Measurements from ENCODE around the gene DYRK3.
"Not testable (repeated sequence)": the region's sequence is repeated elsewhere in the genome, so short reads cannot be mapped to it uniquely, and the experiment has no call there.

DYRK3 gene

GRCh38 chr1:206635080-206635977 lies at the start of gene DYRK3:
DYRK3 (plus strand) TSS chr1:206635536; CDS start chr1:206635704, 168 bp downstream.
- DNase-seq: peak; percentile 97

GRCh38 chr1:206586501-206587445 lies 48.6 kb upstream of the DYRK3 start:
- DNase-seq: no peak

- no peak for DNase-seq
These were observed 47.4 kb upstream of the DYRK3 start for GRCh38 chr1:206587904-206588303.

- DNase-seq: no peak
These were observed 46.8 kb upstream of the DYRK3 start for GRCh38 chr1:206588492-206588891.

GRCh38 chr1:206589206-206589605 lies 46.1 kb upstream of the DYRK3 start:
- no peak for DNase-seq

- DNase-seq: peak; percentile 93
These were observed 45.1 kb upstream of the DYRK3 start for GRCh38 chr1:206590025-206590758.

GRCh38 chr1:206591226-206591625 lies 44.1 kb upstream of the DYRK3 start:
- DNase-seq: no peak

- DNase-seq: no peak
These were observed 43.6 kb upstream of the DYRK3 start for GRCh38 chr1:206591696-206592095.

GRCh38 chr1:206593351-206593925 lies 41.9 kb upstream of the DYRK3 start:
- DNase-seq: no peak

- DNase-seq: no peak
These were observed 39.6 kb upstream of the DYRK3 start for GRCh38 chr1:206595581-206596318.

GRCh38 chr1:206596319-206596666 lies 39.0 kb upstream of the DYRK3 start:
- no peak for DNase-seq

- no peak for DNase-seq
These were observed 34.8 kb upstream of the DYRK3 start for GRCh38 chr1:206600527-206600926.

- no peak for DNase-seq
These were observed 30.5 kb upstream of the DYRK3 start for GRCh38 chr1:206604861-206605260.

- DNase-seq: peak; percentile 66
These were observed 28.5 kb upstream of the DYRK3 start for GRCh38 chr1:206606867-206607266.

- peak; percentile 61 for DNase-seq
These were observed 27.1 kb upstream of the DYRK3 start for GRCh38 chr1:206608108-206608698.

- DNase-seq: no peak
These were observed 25.9 kb upstream of the DYRK3 start for GRCh38 chr1:206609229-206609991.

- peak; percentile 98 for DNase-seq
These were observed 23.0 kb upstream of the DYRK3 start, which contains the start of gene EIF2D for GRCh38 chr1:206612129-206612876. EIF2D (minus strand) TSS chr1:206612465; CDS start chr1:206612342, 123 bp downstream.

GRCh38 chr1:206626396-206626795 lies 8.9 kb upstream of the DYRK3 start:
- DNase-seq: not testable (repeated sequence)

GRCh38 chr1:206628916-206629315 lies 6.4 kb upstream of the DYRK3 start:
- no peak for DNase-seq

- peak; percentile 95 for DNase-seq
These were observed 4.2 kb upstream of the DYRK3 start for GRCh38 chr1:206631085-206631509.
